ENCODE results near the gene LRIT3. TPM values are rescaled to one million over a fixed set of nuclear protein-coding genes. Genes with fewer than 3 reads are reported as not detected.
"Not testable (repeated sequence)": the region's sequence is repeated elsewhere in the genome, so short reads cannot be mapped to it uniquely, and the experiment has no call there.

LRIT3 gene
- total and polyA plus RNA-seq, 2 experiments from 2014 or later = 0.13 TPM; not detected in 1

DNA sequence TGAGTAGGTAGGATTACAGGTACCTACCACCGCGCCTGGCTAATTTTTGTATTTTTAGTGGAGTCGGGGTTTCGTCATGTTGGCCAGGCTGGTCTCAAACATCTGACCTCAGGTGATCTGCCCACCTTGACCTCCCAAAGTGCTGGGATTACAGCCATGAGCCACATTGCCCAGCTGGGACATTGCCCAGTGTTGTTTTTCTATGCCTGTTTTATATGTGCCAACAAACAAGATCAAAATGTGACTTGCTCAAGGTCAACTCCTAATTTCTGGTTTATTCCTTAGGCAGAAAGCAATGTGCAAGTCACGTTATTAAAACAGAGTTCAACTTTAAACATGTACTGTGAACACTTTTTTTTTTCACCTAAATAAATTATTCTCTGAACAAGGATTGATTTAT lies 2.7 kb downstream of the LRIT3 start:
- no peak overlapping the region for H2AFZ ChIP-seq
- H3K27ac ChIP-seq = no peak overlapping the region
- TF ChIP-seq, protein P1, sequence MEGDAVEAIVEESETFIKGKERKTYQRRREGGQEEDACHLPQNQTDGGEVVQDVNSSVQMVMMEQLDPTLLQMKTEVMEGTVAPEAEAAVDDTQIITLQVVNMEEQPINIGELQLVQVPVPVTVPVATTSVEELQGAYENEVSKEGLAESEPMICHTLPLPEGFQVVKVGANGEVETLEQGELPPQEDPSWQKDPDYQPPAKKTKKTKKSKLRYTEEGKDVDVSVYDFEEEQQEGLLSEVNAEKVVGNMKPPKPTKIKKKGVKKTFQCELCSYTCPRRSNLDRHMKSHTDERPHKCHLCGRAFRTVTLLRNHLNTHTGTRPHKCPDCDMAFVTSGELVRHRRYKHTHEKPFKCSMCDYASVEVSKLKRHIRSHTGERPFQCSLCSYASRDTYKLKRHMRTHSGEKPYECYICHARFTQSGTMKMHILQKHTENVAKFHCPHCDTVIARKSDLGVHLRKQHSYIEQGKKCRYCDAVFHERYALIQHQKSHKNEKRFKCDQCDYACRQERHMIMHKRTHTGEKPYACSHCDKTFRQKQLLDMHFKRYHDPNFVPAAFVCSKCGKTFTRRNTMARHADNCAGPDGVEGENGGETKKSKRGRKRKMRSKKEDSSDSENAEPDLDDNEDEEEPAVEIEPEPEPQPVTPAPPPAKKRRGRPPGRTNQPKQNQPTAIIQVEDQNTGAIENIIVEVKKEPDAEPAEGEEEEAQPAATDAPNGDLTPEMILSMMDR (IDR thresholded peaks at IDR 0.05; ENCODE audit: poor library complexity) = no peak
- TF ChIP-seq EZH2 (IDR thresholded peaks at IDR 0.05; ENCODE audit: borderline replicate concordance) = no peak
- TF ChIP-seq EZH2phosphoT487 (IDR thresholded peaks at IDR 0.05; ENCODE audit: low read depth, severe bottlenecking, unreplicated experiment) = no peak
- no peaks in the 10 kb centered on the region for H4K20me1 ChIP-seq (ENCODE audit: insufficient read depth, poor library complexity, severe bottlenecking)
- no peaks in the 10 kb centered on the region for H3K27me3 ChIP-seq
- H3K4me2 ChIP-seq = no peak overlapping the region
- DNase-seq (ENCODE audit: low spot score) = no peak
- no peaks in the 10 kb centered on the region for H3K36me3 ChIP-seq (replicated peaks; ENCODE audit: insufficient read depth, low read depth)
- no peaks in the 10 kb centered on the region for H3K4me1 ChIP-seq (ENCODE audit: insufficient read depth)
- H3K79me2 ChIP-seq = no peaks in the 10 kb centered on the region
- WGBS (ENCODE audit: low lambda C conversion rate, missing lambda C conversion rate) = 98% methylated on average over 5 of the region's 5 CpGs
- H3K9me3 ChIP-seq (ENCODE audit: low read depth) = no peaks in the 10 kb centered on the region
- no peaks in the 10 kb centered on the region for H3K9me2 ChIP-seq (replicated peaks; ENCODE audit: insufficient read depth)
- no peak overlapping the region for H3K4me3 ChIP-seq

DNA sequence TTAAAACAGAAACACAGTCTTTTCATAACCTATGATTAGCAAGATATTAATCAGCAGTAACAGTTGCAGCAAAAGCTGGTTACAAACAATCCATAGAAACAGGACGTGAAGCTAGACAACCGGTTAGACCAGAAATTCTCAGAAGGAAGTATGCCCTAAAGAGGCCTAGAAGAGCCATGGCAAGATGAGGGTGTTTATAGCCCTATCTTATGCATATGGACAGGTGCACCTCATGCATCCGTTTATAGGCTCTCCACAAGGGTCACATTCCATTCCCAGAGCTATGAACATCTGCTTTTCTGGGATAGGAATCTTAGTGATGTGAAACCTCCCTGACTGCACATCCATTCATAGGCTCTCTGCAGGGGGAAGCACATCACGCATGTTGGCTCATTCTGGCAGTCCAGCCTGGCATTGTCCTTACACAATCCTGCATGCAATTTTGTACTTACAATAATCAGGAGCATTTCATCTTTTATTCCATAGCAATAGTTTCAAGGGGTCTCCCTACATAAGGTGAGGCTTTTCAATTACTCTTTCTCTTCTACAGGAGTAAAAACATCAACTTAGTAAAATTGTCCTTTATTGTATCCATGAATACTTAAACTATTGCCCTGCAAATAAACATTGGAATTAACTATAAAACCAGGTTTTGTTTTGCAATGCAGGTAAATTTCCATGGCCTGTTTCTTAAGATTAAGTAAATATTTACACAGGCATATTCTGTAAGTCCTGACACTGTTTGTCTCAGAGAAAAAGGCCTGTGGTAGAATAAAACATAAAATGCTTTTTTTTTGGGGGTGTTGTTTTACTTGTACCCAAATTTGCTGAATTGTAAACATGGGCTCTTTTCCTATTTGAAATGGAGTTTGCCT lies 11.8 kb downstream of the LRIT3 start:
- not testable (repeated sequence) for H3K36me3 ChIP-seq (replicated peaks; ENCODE audit: insufficient read depth, low read depth); H3K4me2 ChIP-seq; H2AFZ ChIP-seq; H3K9me3 ChIP-seq (ENCODE audit: low read depth); H4K20me1 ChIP-seq (ENCODE audit: insufficient read depth, poor library complexity, severe bottlenecking); DNase-seq (ENCODE audit: low spot score); H3K27me3 ChIP-seq; H3K4me1 ChIP-seq (ENCODE audit: insufficient read depth); H3K27ac ChIP-seq; H3K4me3 ChIP-seq; H3K79me2 ChIP-seq; H3K9me2 ChIP-seq (replicated peaks; ENCODE audit: insufficient read depth)
- 88% methylated on average over 4 of the region's 4 CpGs for WGBS (ENCODE audit: low lambda C conversion rate, missing lambda C conversion rate)

DNA sequence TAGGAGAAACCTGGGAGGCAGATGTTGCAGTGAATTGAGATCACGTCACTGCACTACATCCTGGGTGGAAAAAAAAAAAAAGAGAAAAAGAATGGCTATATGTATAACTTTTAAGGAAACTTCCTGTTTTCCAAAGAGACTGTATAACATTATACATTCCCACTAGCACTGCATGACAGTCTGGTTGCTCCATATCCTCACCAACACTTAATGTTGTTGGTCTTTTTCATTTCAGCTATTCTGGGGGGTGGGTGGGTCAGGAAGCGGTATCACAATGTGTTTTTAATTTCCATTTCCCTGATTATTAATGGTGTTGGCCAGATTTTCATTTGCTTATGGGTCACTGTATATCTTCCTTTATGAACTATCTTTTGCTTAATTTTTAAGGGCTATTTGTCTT lies 13.4 kb downstream of the LRIT3 start:
- no peaks in the 10 kb centered on the region for H3K4me1 ChIP-seq (ENCODE audit: insufficient read depth)
- no peaks in the 10 kb centered on the region for H4K20me1 ChIP-seq (ENCODE audit: insufficient read depth, poor library complexity, severe bottlenecking)
- H2AFZ ChIP-seq = no peak overlapping the region
- DNase-seq (ENCODE audit: low spot score) = no peak
- H3K27me3 ChIP-seq = no peaks in the 10 kb centered on the region
- no peaks in the 10 kb centered on the region for H3K79me2 ChIP-seq
- no peak overlapping the region for H3K27ac ChIP-seq
- WGBS (ENCODE audit: low lambda C conversion rate, missing lambda C conversion rate) = 95% methylated on average over 2 of the region's 2 CpGs
- H3K36me3 ChIP-seq (replicated peaks; ENCODE audit: insufficient read depth, low read depth) = no peaks in the 10 kb centered on the region
- H3K9me2 ChIP-seq (replicated peaks; ENCODE audit: insufficient read depth) = no peaks in the 10 kb centered on the region
- H3K9me3 ChIP-seq (ENCODE audit: low read depth) = no peaks in the 10 kb centered on the region
- TF ChIP-seq, protein P1 (IDR thresholded peaks at IDR 0.05; ENCODE audit: poor library complexity) = no peak
- TF ChIP-seq EZH2phosphoT487 (IDR thresholded peaks at IDR 0.05; ENCODE audit: low read depth, severe bottlenecking, unreplicated experiment) (no peak), EZH2 (IDR thresholded peaks at IDR 0.05; ENCODE audit: borderline replicate concordance) (no peak)
- H3K4me2 ChIP-seq = no peak overlapping the region
- H3K4me3 ChIP-seq = no peak overlapping the region

DNA sequence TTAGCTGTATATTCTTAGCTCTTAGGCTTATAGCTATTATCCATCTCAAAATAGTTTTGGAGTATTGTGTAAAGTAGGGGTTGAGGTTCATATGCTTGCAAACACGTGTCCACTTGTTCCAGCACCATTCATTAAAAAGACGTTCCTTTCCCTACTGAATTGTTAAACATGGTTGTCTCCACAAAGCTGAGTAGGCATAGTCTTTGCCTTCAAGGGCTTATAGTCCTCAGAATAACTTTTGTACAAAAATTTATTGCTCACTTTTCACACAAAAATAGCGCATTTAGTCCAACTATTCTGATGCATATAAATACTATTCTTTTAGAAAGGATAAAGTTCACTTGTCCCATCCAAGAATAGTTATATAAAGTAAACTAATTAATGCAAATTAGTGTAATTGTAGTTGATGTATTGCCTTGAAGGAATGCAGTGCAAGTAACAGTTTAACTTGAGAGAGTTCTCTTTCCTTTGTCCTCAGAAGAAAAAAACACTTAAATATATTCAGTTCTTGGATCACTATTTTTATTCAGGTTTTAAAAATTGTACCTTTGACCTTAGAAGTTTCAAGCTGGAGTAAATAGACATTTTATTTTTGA lies 14.1 kb downstream of the LRIT3 start:
- 81% methylated on average over 3 of the region's 3 CpGs for WGBS (ENCODE audit: low lambda C conversion rate, missing lambda C conversion rate)
- no peak overlapping the region for H3K27ac ChIP-seq
- H3K4me1 ChIP-seq (ENCODE audit: insufficient read depth) = no peaks in the 10 kb centered on the region
- H4K20me1 ChIP-seq (ENCODE audit: insufficient read depth, poor library complexity, severe bottlenecking) = no peaks in the 10 kb centered on the region
- H3K36me3 ChIP-seq (replicated peaks; ENCODE audit: insufficient read depth, low read depth) = no peaks in the 10 kb centered on the region
- DNase-seq (ENCODE audit: low spot score) = no peak
- no peak overlapping the region for H3K4me3 ChIP-seq
- H3K9me3 ChIP-seq (ENCODE audit: low read depth) = no peaks in the 10 kb centered on the region
- H3K9me2 ChIP-seq (replicated peaks; ENCODE audit: insufficient read depth) = no peaks in the 10 kb centered on the region
- no peak for TF ChIP-seq EZH2 (IDR thresholded peaks at IDR 0.05; ENCODE audit: borderline replicate concordance)
- TF ChIP-seq, protein P1 (IDR thresholded peaks at IDR 0.05; ENCODE audit: poor library complexity) = no peak
- TF ChIP-seq EZH2phosphoT487 (IDR thresholded peaks at IDR 0.05; ENCODE audit: low read depth, severe bottlenecking, unreplicated experiment) = no peak
- no peak overlapping the region for H2AFZ ChIP-seq
- H3K4me2 ChIP-seq = no peak overlapping the region
- H3K79me2 ChIP-seq = no peaks in the 10 kb centered on the region
- no peaks in the 10 kb centered on the region for H3K27me3 ChIP-seq

Measured in hepatocyte (in vitro differentiated cells).